Middle frontal gyrus (tissue), 1 donor: ENCODE measurements around the gene PRAMEF27.
"Not testable (repeated sequence)": the region's sequence is repeated elsewhere in the genome, so short reads cannot be mapped to it uniquely, and the experiment has no call there.

Experiments used
- DNase-seq: peaks from one replicate; pipeline ENCODE4 v3.0.0-alpha.2; 2015; ENCODE audit warnings: low spot score; ENCODE audit errors: extremely low spot score

PRAMEF27 gene

GRCh38 chr1:13056475-13056874, at the start of gene PRAMEF27:
Gene PRAMEF27, minus strand, starts transcription at chr1:13056575. Its CDS starts 2,916 bp downstream, at chr1:13053659.
- not testable (repeated sequence) for DNase-seq

GRCh38 chr1:13070474-13070873, 14.1 kb upstream of the PRAMEF27 start, which contains the start of gene PRAMEF25:
Gene PRAMEF25, plus strand, starts transcription at chr1:13070774. Its CDS starts 2,920 bp downstream, at chr1:13073694.
- DNase-seq = not testable (repeated sequence)

- DNase-seq = not testable (repeated sequence)
Observed at GRCh38 chr1:13019846-13020245, 36.5 kb downstream of the PRAMEF27 start.

- not testable (repeated sequence) for DNase-seq
Observed at GRCh38 chr1:13011932-13012331, 44.4 kb downstream of the PRAMEF27 start.

- DNase-seq = not testable (repeated sequence)
Observed at GRCh38 chr1:13009348-13009747, 47.0 kb downstream of the PRAMEF27 start.

GRCh38 chr1:13005732-13006131, 50.6 kb downstream of the PRAMEF27 start:
- not testable (repeated sequence) for DNase-seq
